Small intestine (tissue), 16 donors: ENCODE measurements around the gene OR8K1. TPM values are rescaled to one million over a fixed set of nuclear protein-coding genes. Genes with fewer than 3 reads are reported as not detected.

Experiments used
- DNase-seq, 2 donors: peaks; one replicate each; pipeline versions ENCODE4 v3.0.0 to v3.0.0-alpha.2; 2013
- FAIRE-seq: peaks from 2 replicates; lab custom pipeline; 2012; peaks lifted over from hg19 to GRCh38; lab: Jason Lieb, UNC
- H3K27ac ChIP-seq, 3 donors: one replicate each; pipeline ENCODE4 v1.5.1; 2013; ENCODE audit warnings: low read length in 2 of 3, mild to moderate bottlenecking in 2 of 3, control low read depth in 1 of 3, inconsistent platforms in 1 of 3, low read depth in 1 of 3, moderate library complexity in 1 of 3
- H3K27me3 ChIP-seq, 3 donors: one replicate each; pipeline ENCODE4 v1.6.1; 2013; ENCODE audit warnings: low read length in 3 of 3, inconsistent platforms in 1 of 3; ENCODE audit not compliant: control insufficient read depth in 3 of 3, insufficient read depth in 3 of 3
- H3K36me3 ChIP-seq, 3 donors: one replicate each; pipeline ENCODE4 v1.6.1; 2013; ENCODE audit warnings: low read length in 3 of 3, inconsistent platforms in 1 of 3, low read depth in 1 of 3, mild to moderate bottlenecking in 1 of 3, moderate library complexity in 1 of 3; ENCODE audit not compliant: control insufficient read depth in 3 of 3, insufficient read depth in 2 of 3
- H3K4me1 ChIP-seq, 3 donors: one replicate each; pipeline ENCODE4 v1.6.1; 2013; ENCODE audit warnings: low read length in 2 of 3, inconsistent platforms in 1 of 3, low read depth in 1 of 3, mild to moderate bottlenecking in 1 of 3, moderate library complexity in 1 of 3; ENCODE audit not compliant: control insufficient read depth in 3 of 3, insufficient read depth in 2 of 3
- H3K4me3 ChIP-seq, 3 donors: one replicate each; pipeline ENCODE4 v1.5.1; 2013; ENCODE audit warnings: low read length in 3 of 3, control low read depth in 1 of 3, inconsistent platforms in 1 of 3, low read depth in 1 of 3, mild to moderate bottlenecking in 1 of 3, moderate library complexity in 1 of 3
- H3K9me3 ChIP-seq, 2 donors: one replicate each; pipeline ENCODE4 v1.6.1; 2013; ENCODE audit warnings: low read depth in 1 of 2, low read length in 1 of 2; ENCODE audit not compliant: control insufficient read depth in 2 of 2, insufficient read depth in 1 of 2
- WGBS, 3 donors: extraction: QIAGEN DNeasy Blood & Tissue Kit; methylation state at CpG; one replicate each; pipeline ENCODE4 v1.1.7; 2013; 5-methylcytosine and 5-hydroxymethylcytosine counted together
- long read RNA-seq, 10 donors: transcript quantifications; one replicate each; lab custom pipeline, GENCODE V29; 2026
- polyA plus RNA-seq, 4 donors: library from polyadenylated mRNA; stranded (reverse) in 3 of 4; unstranded in 1 of 4; fragments of 200-250 nt in 3 of 4; fragments of 120-200 nt in 1 of 4; gene quantifications; one replicate each; pipeline versions ENCODE4 v1.2.1 to v1.2.3, GENCODE V29; 2013
- donor health status: healthy with polysubstance abuse.
- donor health status: control.
- donor health status: control.
- donor health status: Bipolar disorder and iron deficiency.
- donor health status: healthy.

The OR8K1 gene
- polyA plus RNA-seq, result not detected
- long read RNA-seq, donor 1, result 0 reads
- long read RNA-seq, donor 2, result 0 reads
- long read RNA-seq, donor 3, result 0 reads
- long read RNA-seq, donor 4, result 0 reads
- long read RNA-seq, donor 5, result 0 reads
- long read RNA-seq, donor 6, result 0 reads
- long read RNA-seq, donor 7, result 0 reads
- long read RNA-seq, donor 8, result 0 reads
- long read RNA-seq, donor 9, result 0 reads
- long read RNA-seq, donor 10, result 0 reads

DNA sequence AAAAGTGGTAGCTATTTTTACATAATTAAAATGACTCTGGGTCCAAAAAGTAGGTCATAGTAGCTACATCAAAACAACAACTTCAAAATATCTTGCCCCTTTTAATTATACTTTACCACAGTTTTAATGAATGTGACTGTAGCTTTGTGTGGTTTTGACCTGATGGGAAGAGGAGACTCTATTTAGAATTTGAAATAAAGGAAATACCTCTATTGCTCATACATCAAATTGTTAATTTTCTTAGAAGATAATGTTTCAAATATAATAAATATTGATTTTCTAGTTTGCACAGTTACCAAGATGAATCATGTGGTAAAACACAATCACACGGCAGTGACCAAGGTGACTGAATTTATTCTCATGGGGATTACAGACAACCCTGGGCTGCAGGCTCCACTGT is at the start of gene OR8K1:
Gene OR8K1, plus strand, starts transcription at position 301 of the 400 bp plus-strand sequence. Its CDS starts 0 bp downstream, at position 301.
- Histone ChIP-seq H3K9me3 (no peaks in the 10 kb centered on the region), H3K27me3 (no peaks in the 10 kb centered on the region), H3K27ac (no peak within 1 kb of the TSS), H3K4me1 (no peaks in the 10 kb centered on the region), H3K36me3 (no peaks in the 10 kb centered on the region), H3K4me3 (no peak within 1 kb of the TSS)
- DNase-seq (no peak), FAIRE-seq (no peak)
- 81 to 90% (median 83%) methylated on average over 1 of the region's 1 CpG for WGBS, 3 donors

- H3K27ac ChIP-seq, result no peak overlapping the region
- H3K27me3 ChIP-seq, result no peaks in the 10 kb centered on the region
- 88 to 89% (median 88%) methylated on average over 4 of the region's 4 CpGs for WGBS, 3 donors
- H3K4me3 ChIP-seq, result no peak overlapping the region
- H3K4me1 ChIP-seq, result no peaks in the 10 kb centered on the region
- no peak for DNase-seq
- no peaks in the 10 kb centered on the region for H3K9me3 ChIP-seq
- no peak for FAIRE-seq
- H3K36me3 ChIP-seq, result no peaks in the 10 kb centered on the region
Observed at GRCh38 chr11:56296898-56297297, 48.9 kb upstream of the OR8K1 start.

GRCh38 chr11:56307836-56308235 is 38.0 kb upstream of the OR8K1 start:
- no peaks in the 10 kb centered on the region for H3K4me1 ChIP-seq
- DNase-seq (no peak), FAIRE-seq (no peak)
- no peaks in the 10 kb centered on the region for H3K36me3 ChIP-seq
- H3K27me3 ChIP-seq, result no peaks in the 10 kb centered on the region
- H3K4me3 ChIP-seq, result no peak overlapping the region
- H3K9me3 ChIP-seq, result peaks cover 0 to 15% of the 10 kb centered on the region in 2 donors
- H3K27ac ChIP-seq, result no peak overlapping the region
- 88 to 92% (median 89%) methylated on average over 3 of the region's 3 CpGs for WGBS, 3 donors

GRCh38 chr11:56314844-56315243 is 31.0 kb upstream of the OR8K1 start, which contains the start of gene OR8K3:
Gene OR8K3 (plus strand): TSS chr11:56315144. CDS start chr11:56318307, 3,163 bp downstream.
- no peak within 1 kb of the TSS for H3K27ac ChIP-seq
- no peaks in the 10 kb centered on the region for H3K4me1 ChIP-seq
- H3K9me3 ChIP-seq, result peaks cover 0 to 2% of the 10 kb centered on the region in 2 donors
- H3K4me3 ChIP-seq, result no peak within 1 kb of the TSS
- no peaks in the 10 kb centered on the region for H3K27me3 ChIP-seq
- no peaks in the 10 kb centered on the region for H3K36me3 ChIP-seq
- FAIRE-seq (no peak), DNase-seq (no peak)

- no peak for FAIRE-seq
- peaks cover 0 to 2% of the 10 kb centered on the region in 2 donors for H3K9me3 ChIP-seq
- H3K4me1 ChIP-seq, result no peaks in the 10 kb centered on the region
- H3K27ac ChIP-seq, result no peak overlapping the region
- no peaks in the 10 kb centered on the region for H3K27me3 ChIP-seq
- no peaks in the 10 kb centered on the region for H3K36me3 ChIP-seq
- no peak overlapping the region for H3K4me3 ChIP-seq
- DNase-seq, result no peak
- WGBS, 3 donors, result 88 to 92% (median 90%) methylated on average over 33 to 34 of the region's 34 CpGs
Observed at GRCh38 chr11:56331861-56332491, 13.9 kb upstream of the OR8K1 start.

DNA sequence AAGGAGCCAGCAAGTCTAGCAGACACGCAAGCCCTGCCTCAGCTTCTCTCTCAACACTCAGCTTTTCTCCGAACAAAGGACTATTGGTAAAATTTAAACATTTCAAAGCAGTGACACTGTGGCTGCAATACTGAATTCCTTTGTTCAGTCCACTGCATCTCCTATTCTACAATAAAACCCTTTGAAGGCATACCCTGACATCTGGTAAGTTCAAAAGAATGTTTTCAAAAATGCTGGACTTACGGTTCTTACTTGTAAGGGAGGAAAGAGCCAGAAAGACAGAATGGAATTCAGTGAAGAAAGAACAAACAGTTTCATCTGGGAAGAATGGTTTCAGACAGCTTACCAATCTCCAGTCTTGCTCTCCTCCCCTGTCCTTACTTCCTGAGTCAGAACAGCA is 12.7 kb upstream of the OR8K1 start:
- WGBS, 3 donors, result 74 to 86% (median 85%) methylated on average over 3 of the region's 3 CpGs
- H3K4me1 ChIP-seq, result no peaks in the 10 kb centered on the region
- no peaks in the 10 kb centered on the region for H3K36me3 ChIP-seq
- H3K9me3 ChIP-seq, result peaks cover 0 to 2% of the 10 kb centered on the region in 2 donors
- H3K27ac ChIP-seq, result no peak overlapping the region
- FAIRE-seq (no peak), DNase-seq (no peak)
- H3K27me3 ChIP-seq, result no peaks in the 10 kb centered on the region
- no peak overlapping the region for H3K4me3 ChIP-seq

DNA sequence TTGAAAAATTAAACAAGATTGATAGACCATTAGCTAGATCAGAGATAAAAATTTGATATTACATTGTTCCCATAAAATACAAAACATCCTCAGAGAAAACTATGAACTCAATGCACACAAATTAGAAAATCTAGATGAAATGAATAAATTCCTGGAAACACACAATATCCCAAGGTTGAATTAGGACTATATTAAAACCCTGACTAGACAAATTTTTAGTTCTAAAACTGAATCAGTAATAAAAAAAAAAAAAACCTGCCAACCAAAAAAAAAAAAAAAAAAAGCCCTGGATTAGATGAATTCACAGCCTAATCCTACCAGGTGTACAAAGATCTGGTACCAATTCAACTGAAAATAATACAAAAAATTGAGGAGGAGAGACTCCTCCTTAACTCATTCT is 5.5 kb upstream of the OR8K1 start:
- no peak for FAIRE-seq
- Histone ChIP-seq H3K4me1 (no peaks in the 10 kb centered on the region), H3K36me3 (no peaks in the 10 kb centered on the region)

DNA sequence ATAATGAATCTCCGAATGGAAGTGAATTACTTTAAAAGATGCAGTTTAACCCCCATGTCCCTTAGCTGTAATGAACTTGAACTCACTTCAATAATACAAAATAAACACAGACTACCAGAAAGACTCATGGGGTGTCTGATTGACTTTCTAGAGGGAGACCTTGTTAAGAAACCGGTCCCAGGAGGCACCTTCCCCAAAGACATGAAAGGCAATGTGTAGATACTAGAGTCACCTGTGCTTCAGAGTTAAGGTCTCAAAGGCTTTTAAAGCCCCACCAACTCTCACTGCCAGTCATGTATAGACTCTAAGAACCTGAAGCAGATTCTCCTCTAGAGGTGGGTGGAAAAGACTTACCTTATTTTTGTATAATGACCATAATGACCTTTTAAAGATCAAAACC is 8.2 kb downstream of the OR8K1 start, which contains the start of gene OR8J1:
Gene OR8J1, plus strand, starts transcription at position 301 of the 400 bp plus-strand sequence. CDS start 5,956 bp downstream, outside the sequence.
- DNase-seq (no peak), FAIRE-seq (no peak)
- H3K27ac ChIP-seq, result no peak within 1 kb of the TSS
- no peaks in the 10 kb centered on the region for H3K27me3 ChIP-seq
- no peaks in the 10 kb centered on the region for H3K36me3 ChIP-seq
- no peaks in the 10 kb centered on the region for H3K9me3 ChIP-seq
- H3K4me1 ChIP-seq, result no peaks in the 10 kb centered on the region
- no peak within 1 kb of the TSS for H3K4me3 ChIP-seq
- WGBS, 3 donors, result 53 to 88% (median 65%) methylated on average over 2 of the region's 2 CpGs

More for the DNA sequence above, 5.5 kb upstream of the OR8K1 start:
- Histone ChIP-seq H3K9me3 (no peaks in the 10 kb centered on the region), H3K4me3 (no peak overlapping the region), H3K27me3 (no peaks in the 10 kb centered on the region), H3K27ac (no peak overlapping the region)
- DNase-seq, result no peak
